GM23248 (cell line): ENCODE measurements around the gene SELENOS. TPM values are rescaled to one million over a fixed set of nuclear protein-coding genes. Genes with fewer than 3 reads are reported as not detected.
A peak's percentile ranks its signal among the peaks of the same experiment; 100 is the strongest.

Experiments
- DNase-seq: peaks from one replicate; pipeline ENCODE4 v3.0.0-alpha.2; 2015
- H2AFZ ChIP-seq: fragments of 200-600 bp; sonication (generic); 2 replicates; pipeline ENCODE4 v1.6.1; 2016; ENCODE audit warnings: antibody characterized with exemption
- H3F3A ChIP-seq: fragments of 200-600 bp; sonication (generic); 2 replicates; pipeline ENCODE4 v1.6.1; 2016; ENCODE audit warnings: mild to moderate bottlenecking, antibody characterized with exemption, mixed run types; ENCODE audit not compliant: insufficient read depth
- H3K27ac ChIP-seq: fragments of 200-600 bp; sonication (generic); 2 replicates; pipeline ENCODE4 v1.5.1; 2016; ENCODE audit warnings: mild to moderate bottlenecking
- H3K27me3 ChIP-seq: fragments of 200-600 bp; sonication (generic); replicated peaks from 2 replicates; pipeline ENCODE4 v1.6.1; 2016; ENCODE audit warnings: mild to moderate bottlenecking; ENCODE audit not compliant: insufficient read depth
- H3K36me3 ChIP-seq: fragments of 200-600 bp; sonication (generic); 2 replicates; pipeline ENCODE4 v1.6.1; 2016; ENCODE audit warnings: low read depth, mild to moderate bottlenecking
- H3K4me1 ChIP-seq: fragments of 200-600 bp; sonication (generic); 2 replicates; pipeline ENCODE4 v1.6.1; 2016; ENCODE audit warnings: mild to moderate bottlenecking; ENCODE audit not compliant: insufficient read depth
- H3K4me2 ChIP-seq: fragments of 200-600 bp; sonication (generic); one replicate; pipeline ENCODE4 v1.6.1; 2016; ENCODE audit warnings: mild to moderate bottlenecking; ENCODE audit not compliant: unreplicated experiment
- H3K4me3 ChIP-seq: fragments of 200-600 bp; sonication (generic); 2 replicates; pipeline ENCODE4 v1.5.1; 2016; ENCODE audit warnings: mild to moderate bottlenecking
- H3K79me2 ChIP-seq: fragments of 200-600 bp; sonication (generic); 2 replicates; pipeline ENCODE4 v1.6.1; 2016; ENCODE audit warnings: mild to moderate bottlenecking; ENCODE audit not compliant: insufficient read depth
- H3K9ac ChIP-seq: fragments of 200-600 bp; sonication (generic); 2 replicates; pipeline ENCODE4 v1.6.1; 2016; ENCODE audit warnings: mild to moderate bottlenecking
- H3K9me2 ChIP-seq: fragments of 200-600 bp; sonication (generic); 2 replicates; pipeline ENCODE4 v1.6.1; 2016; ENCODE audit warnings: mixed run types, mild to moderate bottlenecking, moderate library complexity; ENCODE audit not compliant: insufficient read depth
- H3K9me3 ChIP-seq: fragments of 200-600 bp; sonication (generic); one replicate; pipeline ENCODE4 v1.6.1; 2017; ENCODE audit warnings: low read depth
- H4K20me1 ChIP-seq: fragments of 200-600 bp; sonication (generic); 2 replicates; pipeline ENCODE4 v1.6.0; 2016; ENCODE audit not compliant: insufficient read depth
- EZH2 ChIP-seq: fragments of 200-600 bp; sonication (generic); IDR thresholded peaks from 2 replicates; pipeline ENCODE4 v1.6.1; 2018; ENCODE audit warnings: antibody characterized with exemption, mild to moderate bottlenecking; ENCODE audit not compliant: insufficient read depth, poor library complexity, severe bottlenecking
- EZH2phosphoT487 ChIP-seq: fragments of 200-600 bp; sonication (generic); IDR thresholded peaks from 2 replicates; pipeline ENCODE4 v1.6.1; 2018; ENCODE audit warnings: antibody characterized with exemption, moderate library complexity, mild to moderate bottlenecking, low read depth; ENCODE audit not compliant: insufficient read depth
- WGBS, 2 experiments: methylation state at CpG; one replicate each; pipeline ENCODE4 v1.1.6; 2015 to 2017; ENCODE audit warnings: low lambda C conversion rate in 2 of 2, low coverage in 1 of 2; ENCODE audit errors: missing lambda C conversion rate in 2 of 2; 5-methylcytosine and 5-hydroxymethylcytosine counted together
- in situ Hi-C: fragments of 300-500 bp; cut with MboI; formaldehyde crosslinking; loops from 2 replicates; pipeline ENCODE4 v1.15.0; 2020
- polyA plus RNA-seq: library from polyadenylated mRNA; unstranded; fragments of >200 nt; fragmentation: Nextera tagmentation; extraction: Ambion mirVana; gene quantifications from 2 replicates; pipeline ENCODE4 v1.2.1, GENCODE V29; 2016
- total RNA-seq: library from RNA; depleted of rRNA; stranded (reverse); fragments of >200 nt; shearing (Covaris generic); gene quantifications from 2 replicates; pipeline ENCODE4 v1.2.3, GENCODE V29; 2014

Gene SELENOS
- total and polyA plus RNA-seq, 2 experiments from 2014 or later: 98.7 to 142 TPM

GRCh38 chr15:101240358-101240757 lies 36.9 kb downstream of the SELENOS start:
- H3K27ac ChIP-seq: no peak overlapping the region
- in situ Hi-C loops: no loop called here

GRCh38 chr15:101239724-101240136 lies 37.6 kb downstream of the SELENOS start:
- Histone ChIP-seq H2AFZ (no peak overlapping the region), H3K4me2 (peak overlapping the region; percentile 11), H3K4me1 (peaks cover 29% of the 10 kb centered on the region), H3K9me2 (no peaks in the 10 kb centered on the region), H3K4me3 (no peak overlapping the region), H3K9ac (no peak overlapping the region), H3K9me3 (no peaks in the 10 kb centered on the region), H3K27me3 (no peaks in the 10 kb centered on the region), H3K27ac (no peak overlapping the region), H3F3A (peaks cover 33% of the 10 kb centered on the region), H4K20me1 (peaks cover 13% of the 10 kb centered on the region), H3K36me3 (no peaks in the 10 kb centered on the region; the same call in 1 of the 2 replicates), H3K79me2 (peaks cover 100% of the 10 kb centered on the region)
- no peak for TF ChIP-seq EZH2phosphoT487
- no peak for TF ChIP-seq EZH2
- in situ Hi-C loops: no loop called here
- no peak for DNase-seq
- WGBS, 2 experiments: 81 to 83% methylated on average over 6 of the region's 6 CpGs

More at GRCh38 chr15:101240358-101240757, 36.9 kb downstream of the SELENOS start:
- Histone ChIP-seq H3F3A (peaks cover 33% of the 10 kb centered on the region), H3K4me3 (no peak overlapping the region), H3K4me1 (peaks cover 29% of the 10 kb centered on the region), H3K36me3 (no peaks in the 10 kb centered on the region), H3K9me2 (no peaks in the 10 kb centered on the region), H3K9me3 (no peaks in the 10 kb centered on the region), H3K27me3 (no peaks in the 10 kb centered on the region), H3K9ac (no peak overlapping the region), H2AFZ (no peak overlapping the region), H3K4me2 (peak overlapping the region; percentile 11), H3K79me2 (peaks cover 100% of the 10 kb centered on the region), H4K20me1 (peaks cover 13% of the 10 kb centered on the region)
- peak; percentile 52 for DNase-seq
- 26 to 27% methylated on average over 5 of the region's 5 CpGs for WGBS, 2 experiments
- no peak for TF ChIP-seq EZH2phosphoT487
- no peak for TF ChIP-seq EZH2

DNA sequence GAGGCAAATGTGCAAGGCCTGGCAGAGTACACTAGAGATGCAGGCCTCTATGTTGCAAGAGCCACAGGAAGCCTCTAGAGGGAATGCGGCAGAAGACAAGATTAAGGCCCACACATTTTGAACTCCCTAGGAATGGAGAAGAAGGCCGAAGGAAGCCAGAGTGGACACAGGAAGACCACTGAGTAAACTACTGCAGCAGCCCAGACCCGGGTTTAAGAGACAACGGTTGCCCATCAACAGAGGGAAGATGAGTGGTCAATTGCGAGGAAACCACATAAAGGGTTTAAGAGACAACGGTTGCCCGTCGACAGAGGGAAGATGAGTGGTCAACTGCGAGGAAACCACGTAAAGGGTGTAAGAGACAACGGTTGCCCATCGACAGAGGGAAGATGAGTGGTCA lies 40.0 kb downstream of the SELENOS start:
- Histone ChIP-seq H3K9me3 (no peaks in the 10 kb centered on the region), H3K27me3 (no peaks in the 10 kb centered on the region), H4K20me1 (peaks cover 13% of the 10 kb centered on the region), H3K27ac (no peak overlapping the region), H3K4me3 (no peak overlapping the region), H3K9me2 (no peaks in the 10 kb centered on the region), H3K4me1 (peaks cover 18% of the 10 kb centered on the region), H3K4me2 (no peak overlapping the region), H2AFZ (no peak overlapping the region), H3K79me2 (peaks cover 100% of the 10 kb centered on the region), H3F3A (peaks cover 34% of the 10 kb centered on the region), H3K9ac (no peak overlapping the region), H3K36me3 (peaks cover 6% of the 10 kb centered on the region; the same call in 1 of the 2 replicates)
- no peak for TF ChIP-seq EZH2
- TF ChIP-seq EZH2phosphoT487: no peak
- in situ Hi-C loops: no loop called here
- WGBS, 2 experiments: 96 to 97% methylated on average over 12 of the region's 12 CpGs
- DNase-seq: no peak

GRCh38 chr15:101233651-101234280 lies 43.5 kb downstream of the SELENOS start:
- no peak for TF ChIP-seq EZH2
- TF ChIP-seq EZH2phosphoT487: no peak
- Histone ChIP-seq H2AFZ (no peak overlapping the region), H3K36me3 (peaks cover 11% of the 10 kb centered on the region; the same call in 1 of the 2 replicates), H3K27ac (no peak overlapping the region), H4K20me1 (peaks cover 6% of the 10 kb centered on the region; the same call in 1 of the 2 replicates), H3F3A (peaks cover 17% of the 10 kb centered on the region; the same call in 1 of the 2 replicates), H3K4me3 (no peak overlapping the region), H3K9me3 (no peaks in the 10 kb centered on the region), H3K79me2 (peaks cover 100% of the 10 kb centered on the region), H3K4me2 (no peak overlapping the region), H3K9me2 (no peaks in the 10 kb centered on the region), H3K4me1 (no peaks in the 10 kb centered on the region), H3K9ac (no peak overlapping the region), H3K27me3 (no peaks in the 10 kb centered on the region)
- WGBS, 2 experiments: 89% methylated on average over 5 of the region's 5 CpGs
- DNase-seq: no peak
- in situ Hi-C loops: no loop called here
